Panc1 (cell line): ENCODE measurements around the gene TJP2.

ENCODE experiments used
- CTCF ChIP-seq: fragments of 450-650 bp; IDR thresholded peaks from 2 replicates; pipeline ENCODE4 v1.5.1; 2017; ENCODE audit warnings: mild to moderate bottlenecking
- REST ChIP-seq, 2 experiments: IDR thresholded peaks; 2 replicates each; pipeline ENCODE4 v1.6.1; 2011 to 2012; ENCODE audit warnings: low read depth in 2 of 2, control low read depth in 1 of 2, low read length in 1 of 2, mild to moderate bottlenecking in 1 of 2, moderate library complexity in 1 of 2; ENCODE audit not compliant: insufficient read depth in 1 of 2

GRCh38 chr9:69295872-69296552 lies 121.9 kb downstream of the TJP2 start:
- TF ChIP-seq CTCF (no peak), REST (IDR thresholded peaks at IDR 0.05; ENCODE audit: insufficient read depth in 1 of 2, low read depth in 2 of 2, low read length in 1 of 2) (no peak)
